Prostate gland (tissue), 2 donors: ENCODE measurements around the gene RPS14. TPM values are rescaled to one million over a fixed set of nuclear protein-coding genes. Genes with fewer than 3 reads are reported as not detected.

Experiments
- DNase-seq: peaks from one replicate; pipeline ENCODE4 v3.0.0-alpha.2; 2019; ENCODE audit warnings: low spot score
- H3K27ac ChIP-seq, 2 donors: fragments of 200-600 bp; sonication (generic); 2 replicates each; pipeline ENCODE4 v1.5.1; 2017 to 2019
- H3K27me3 ChIP-seq: fragments of 200-600 bp; sonication (generic); replicated peaks from 2 replicates; pipeline ENCODE4 v1.5.1; 2019; ENCODE audit not compliant: insufficient read depth
- H3K36me3 ChIP-seq, 2 donors: fragments of 200-600 bp; sonication (generic); 1 replicate in 1 of 2; 2 replicates in 1 of 2; pipeline versions ENCODE4 v1.5.1 to v1.8.1; 2017 to 2019
- H3K4me1 ChIP-seq: fragments of 200-600 bp; sonication (generic); replicated peaks from 2 replicates; pipeline ENCODE4 v1.5.1; 2019
- H3K4me3 ChIP-seq, 2 donors: fragments of 200-600 bp; sonication (generic); 2 replicates each; pipeline ENCODE4 v1.5.1; 2017 to 2019
- H3K9me3 ChIP-seq: fragments of 200-600 bp; sonication (generic); 2 replicates; pipeline ENCODE4 v1.5.1; 2017
- POLR2A ChIP-seq: fragments of 450-650 bp; IDR thresholded peaks from one replicate; pipeline ENCODE4 v1.6.1; 2016; ENCODE audit warnings: antibody characterized with exemption, mild to moderate bottlenecking
- POLR2AphosphoS5 ChIP-seq: sonication (generic); formaldehyde crosslinking; IDR thresholded peaks from one replicate; pipeline ENCODE4 v1.6.1; 2017; ENCODE audit warnings: antibody characterized with exemption
- WGBS: methylation state at CpG from one replicate; pipeline ENCODE4 v1.1.5; 2018; 5-methylcytosine and 5-hydroxymethylcytosine counted together
- intact Hi-C: fragments of 100-400 bp; cut with DNase I; formaldehyde crosslinking; loops from one replicate; pipeline ENCODE4 v1.14.2; 2022
- total RNA-seq, 2 donors: library from RNA; depleted of rRNA; stranded (reverse); fragments of >200 nt; gene quantifications; one replicate each; pipeline ENCODE4 v1.1.0, GENCODE V29; 2016
- TF ChIP-seq, protein P1 (sequence below), 4 experiments: fragments of 200-600 bp in 2 of 4; fragments of 450-650 bp in 2 of 4; sonication (generic) in 2 of 4; IDR thresholded peaks; 1 replicate in 3 of 4; 2 replicates in 1 of 4; pipeline ENCODE4 v1.5.1; 2016 to 2019; ENCODE audit warnings: antibody characterized with exemption in 4 of 4, mild to moderate bottlenecking in 2 of 4, moderate library complexity in 2 of 4

Gene RPS14
- total RNA-seq, 2 donors from 2014 or later: 1,708 to 3,672 TPM

- intact Hi-C loops: loop anchor here (5.0 to 10.0 kb wide), 3 partner anchors 62 to 384 kb away; partner anchors contain the start of gene IRGM
Measured at GRCh38 chr5:150460781-150461180, 11.2 kb upstream of the RPS14 start.

GRCh38 chr5:150458802-150459557 is 9.4 kb upstream of the RPS14 start:
- H3K4me3 ChIP-seq: no peak overlapping the region
- 19% methylated on average over 35 of the region's 36 CpGs for WGBS
- intact Hi-C loops: no loop called here

More at GRCh38 chr5:150460781-150461180, 11.2 kb upstream of the RPS14 start:
- Histone ChIP-seq H3K4me1 (no peaks in the 10 kb centered on the region), H3K9me3 (no peaks in the 10 kb centered on the region), H3K4me3 (no peak overlapping the region), H3K27me3 (no peaks in the 10 kb centered on the region), H3K27ac (no peak overlapping the region), H3K36me3 (no peaks in the 10 kb centered on the region)
- TF ChIP-seq, protein P1, sequence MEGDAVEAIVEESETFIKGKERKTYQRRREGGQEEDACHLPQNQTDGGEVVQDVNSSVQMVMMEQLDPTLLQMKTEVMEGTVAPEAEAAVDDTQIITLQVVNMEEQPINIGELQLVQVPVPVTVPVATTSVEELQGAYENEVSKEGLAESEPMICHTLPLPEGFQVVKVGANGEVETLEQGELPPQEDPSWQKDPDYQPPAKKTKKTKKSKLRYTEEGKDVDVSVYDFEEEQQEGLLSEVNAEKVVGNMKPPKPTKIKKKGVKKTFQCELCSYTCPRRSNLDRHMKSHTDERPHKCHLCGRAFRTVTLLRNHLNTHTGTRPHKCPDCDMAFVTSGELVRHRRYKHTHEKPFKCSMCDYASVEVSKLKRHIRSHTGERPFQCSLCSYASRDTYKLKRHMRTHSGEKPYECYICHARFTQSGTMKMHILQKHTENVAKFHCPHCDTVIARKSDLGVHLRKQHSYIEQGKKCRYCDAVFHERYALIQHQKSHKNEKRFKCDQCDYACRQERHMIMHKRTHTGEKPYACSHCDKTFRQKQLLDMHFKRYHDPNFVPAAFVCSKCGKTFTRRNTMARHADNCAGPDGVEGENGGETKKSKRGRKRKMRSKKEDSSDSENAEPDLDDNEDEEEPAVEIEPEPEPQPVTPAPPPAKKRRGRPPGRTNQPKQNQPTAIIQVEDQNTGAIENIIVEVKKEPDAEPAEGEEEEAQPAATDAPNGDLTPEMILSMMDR (IDR thresholded peaks at IDR 0.05): no peak
- TF ChIP-seq POLR2AphosphoS5 (no peak), POLR2A (no peak)
- no peak for DNase-seq
- WGBS: 40% methylated on average over 2 of the region's 2 CpGs

DNA sequence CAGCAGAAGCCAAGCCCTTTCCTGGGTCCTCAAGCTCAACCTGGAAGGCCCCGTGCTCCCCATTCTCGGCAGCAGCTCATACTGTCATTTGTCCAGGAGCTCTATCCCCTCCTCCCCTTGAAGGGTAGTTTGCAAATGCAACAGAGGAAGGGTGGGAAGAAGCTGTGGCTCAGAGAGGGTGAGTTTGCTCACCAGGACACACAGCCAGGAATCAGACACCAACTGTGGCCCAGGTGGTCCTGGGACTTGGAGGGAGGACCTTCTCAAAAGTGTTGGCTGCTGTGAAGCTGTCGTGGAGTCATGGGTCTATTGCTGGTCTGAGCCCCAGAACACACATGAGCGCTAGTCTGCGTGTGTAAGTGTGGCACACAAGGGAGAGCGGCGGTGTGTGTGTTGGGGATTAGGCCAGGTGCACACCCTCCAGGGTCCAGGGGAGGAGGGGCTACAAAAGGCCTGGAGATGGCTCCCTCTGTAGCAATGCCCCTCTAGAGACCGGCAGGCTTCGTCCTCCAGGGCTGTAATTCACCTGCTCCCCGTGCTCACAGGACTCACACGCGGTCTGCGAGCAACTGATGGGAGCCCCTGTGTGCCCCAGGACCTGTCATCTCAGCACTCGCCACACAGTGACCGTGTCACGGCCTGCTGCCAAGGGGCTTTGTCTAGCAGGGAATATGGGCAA is 8.2 kb upstream of the RPS14 start:
- 82% methylated on average over 16 of the region's 16 CpGs for WGBS

More at GRCh38 chr5:150458802-150459557, 9.4 kb upstream of the RPS14 start:
- no peaks in the 10 kb centered on the region for H3K9me3 ChIP-seq
- H3K4me1 ChIP-seq: no peaks in the 10 kb centered on the region
- no peak overlapping the region for H3K27ac ChIP-seq
- TF ChIP-seq, protein P1 (IDR thresholded peaks at IDR 0.05): peak; percentile 83 to 90 (median 88)
- TF ChIP-seq POLR2AphosphoS5: peak; percentile 31
- no peak for TF ChIP-seq POLR2A
- peak; percentile 62 for DNase-seq
- no peaks in the 10 kb centered on the region for H3K36me3 ChIP-seq
- no peaks in the 10 kb centered on the region for H3K27me3 ChIP-seq

DNA sequence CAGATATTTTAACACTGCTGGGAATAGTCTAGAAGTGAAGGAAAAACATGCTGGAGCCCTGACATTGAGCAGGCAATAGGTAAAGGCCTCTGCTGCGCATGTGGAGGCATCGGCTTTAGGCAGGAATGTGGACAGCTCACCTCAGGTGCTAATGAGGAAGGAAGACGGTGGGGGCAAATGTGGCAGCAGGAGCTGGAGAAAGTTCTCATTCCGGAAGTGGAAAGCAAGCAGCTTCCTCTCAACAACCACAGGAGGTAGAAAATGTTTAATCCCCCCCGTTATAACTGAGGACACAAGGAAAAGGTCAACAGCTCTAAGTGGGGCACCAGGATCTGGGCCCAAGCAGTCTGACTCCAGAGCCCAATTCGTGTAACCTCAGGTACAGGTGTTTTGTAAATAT is 7.6 kb upstream of the RPS14 start:
- no peak overlapping the region for H3K4me3 ChIP-seq

More for the DNA sequence above, 8.2 kb upstream of the RPS14 start:
- Histone ChIP-seq H3K4me3 (no peak overlapping the region), H3K27me3 (no peaks in the 10 kb centered on the region), H3K27ac (no peak overlapping the region), H3K36me3 (no peaks in the 10 kb centered on the region), H3K4me1 (no peaks in the 10 kb centered on the region), H3K9me3 (no peaks in the 10 kb centered on the region)
- intact Hi-C loops: no loop called here
- no peak for TF ChIP-seq POLR2AphosphoS5
- TF ChIP-seq, protein P1 (IDR thresholded peaks at IDR 0.05): no peak
- no peak for TF ChIP-seq POLR2A
- DNase-seq: no peak

More for the DNA sequence above, 7.6 kb upstream of the RPS14 start:
- TF ChIP-seq, protein P1 (IDR thresholded peaks at IDR 0.05): no peak
- TF ChIP-seq POLR2A (no peak), POLR2AphosphoS5 (no peak)
- no peak for DNase-seq
- Histone ChIP-seq H3K9me3 (no peaks in the 10 kb centered on the region), H3K36me3 (no peaks in the 10 kb centered on the region), H3K27ac (no peak overlapping the region), H3K27me3 (no peaks in the 10 kb centered on the region), H3K4me1 (no peaks in the 10 kb centered on the region)
- intact Hi-C loops: no loop called here
- WGBS: 67% methylated on average over 6 of the region's 6 CpGs
